HG03439 (cell line): ENCODE measurements around the gene ADAMTS12.

Experiments used
- ATAC-seq: cut with Tn5 transposase; IDR thresholded peaks from one replicate; pipeline ENCODE4 v1.9.1; 2021; ENCODE audit warnings: mild to moderate bottlenecking, moderate library complexity; ENCODE audit not compliant: unreplicated experiment

The ADAMTS12 gene

DNA sequence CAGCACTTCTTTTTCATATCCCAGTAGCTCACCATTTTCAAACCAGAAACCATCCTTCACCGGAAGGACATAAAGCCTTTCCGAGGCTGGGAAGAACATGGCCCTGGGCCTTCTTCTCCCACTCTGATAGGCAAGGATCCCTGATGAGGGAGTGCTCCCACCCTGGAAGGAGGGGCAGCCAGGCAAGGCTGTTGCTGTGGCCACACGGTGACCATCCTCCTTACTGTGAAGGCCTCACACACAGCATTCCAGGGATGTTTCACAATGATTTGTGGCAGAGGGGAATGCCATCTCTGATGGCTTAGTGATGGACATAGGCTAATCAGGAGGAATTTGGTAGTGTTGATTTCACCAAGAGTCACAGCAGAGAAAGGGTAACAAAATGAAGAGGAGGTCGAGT, 130.7 kb downstream of the ADAMTS12 start:
- no peak for ATAC-seq

DNA sequence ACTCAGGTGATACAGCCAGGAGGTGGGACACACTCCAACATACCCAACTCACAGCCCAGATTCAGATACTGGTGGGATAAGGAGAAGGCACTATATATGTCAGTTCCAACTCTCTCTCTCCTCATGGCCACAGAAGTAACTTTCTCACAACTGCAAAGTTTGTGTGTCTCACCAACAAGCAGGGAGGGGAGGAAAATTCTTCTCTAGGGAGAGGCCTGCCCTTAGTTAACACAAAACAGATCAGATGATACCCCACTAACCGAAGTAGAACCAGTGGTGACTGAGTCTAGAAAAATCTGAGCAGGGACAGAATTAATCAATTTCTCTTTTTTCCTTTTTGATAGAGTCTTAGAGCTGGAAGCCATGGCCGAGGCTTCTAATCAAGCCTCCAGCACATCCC, 133.1 kb downstream of the ADAMTS12 start:
- no peak for ATAC-seq

GRCh38 chr5:33756491-33756890, 135.3 kb downstream of the ADAMTS12 start:
- no peak for ATAC-seq

DNA sequence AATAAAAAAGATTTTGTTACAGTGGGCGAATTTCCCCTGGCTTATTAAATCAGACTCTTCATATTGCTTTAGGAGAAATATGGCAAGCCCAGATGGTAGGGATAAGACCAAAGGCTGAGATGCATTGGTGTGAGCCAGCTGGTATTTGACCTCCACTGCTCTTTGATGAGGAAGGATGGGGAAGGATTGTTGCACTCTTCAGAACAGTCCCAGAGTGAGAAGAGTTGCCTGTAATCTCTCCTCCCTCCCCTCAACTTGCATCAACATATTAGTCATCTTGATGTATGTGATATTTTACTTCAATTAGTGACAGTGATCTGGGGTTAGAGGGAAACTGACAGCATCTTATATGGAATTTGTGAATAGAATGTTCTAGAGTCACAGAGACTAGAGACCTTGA, 136.6 kb downstream of the ADAMTS12 start:
- ATAC-seq: no peak

DNA sequence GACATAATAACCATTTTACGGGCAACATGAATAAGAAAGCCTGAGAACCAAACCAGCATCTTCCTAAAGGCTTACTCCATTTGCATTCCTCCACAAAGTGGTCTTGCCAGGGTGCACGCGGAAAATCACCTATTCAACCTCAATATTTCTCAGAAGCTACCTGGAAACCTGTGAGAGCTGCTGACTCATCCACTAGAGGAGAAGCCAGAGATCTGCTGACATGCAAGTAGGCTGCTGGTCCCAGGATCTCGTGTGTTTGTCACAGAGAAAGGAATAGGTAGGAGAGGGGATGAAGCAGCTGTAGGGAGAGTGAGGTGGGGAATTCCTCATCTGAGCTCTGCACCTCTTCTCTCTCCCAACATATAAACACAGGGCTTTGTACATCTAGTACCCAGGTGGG, 138.1 kb downstream of the ADAMTS12 start:
- no peak for ATAC-seq

GRCh38 chr5:33748754-33749153, 143.0 kb downstream of the ADAMTS12 start:
- no peak for ATAC-seq

- no peak for ATAC-seq
Observed at GRCh38 chr5:33745101-33745770, 146.6 kb downstream of the ADAMTS12 start.

DNA sequence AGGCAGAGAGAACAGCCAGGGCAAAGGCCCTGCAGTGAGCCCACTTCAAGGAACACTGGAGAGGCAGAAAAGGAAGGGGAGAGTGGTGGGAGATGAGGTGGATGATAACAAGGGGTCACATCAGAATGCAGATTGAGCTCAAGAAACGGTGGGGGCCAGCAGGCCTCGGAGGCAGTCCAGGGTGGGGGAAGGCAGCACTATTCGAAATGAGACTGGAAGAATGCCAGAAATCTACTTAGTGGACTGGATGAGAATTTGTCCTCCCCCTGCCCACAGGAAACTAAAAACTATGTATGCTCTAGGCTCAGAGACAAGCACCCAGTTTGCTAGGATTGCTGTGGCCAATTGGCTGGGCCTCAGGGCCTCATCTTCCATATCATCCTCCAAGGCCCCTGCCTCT, 148.7 kb downstream of the ADAMTS12 start:
- no peak for ATAC-seq

DNA sequence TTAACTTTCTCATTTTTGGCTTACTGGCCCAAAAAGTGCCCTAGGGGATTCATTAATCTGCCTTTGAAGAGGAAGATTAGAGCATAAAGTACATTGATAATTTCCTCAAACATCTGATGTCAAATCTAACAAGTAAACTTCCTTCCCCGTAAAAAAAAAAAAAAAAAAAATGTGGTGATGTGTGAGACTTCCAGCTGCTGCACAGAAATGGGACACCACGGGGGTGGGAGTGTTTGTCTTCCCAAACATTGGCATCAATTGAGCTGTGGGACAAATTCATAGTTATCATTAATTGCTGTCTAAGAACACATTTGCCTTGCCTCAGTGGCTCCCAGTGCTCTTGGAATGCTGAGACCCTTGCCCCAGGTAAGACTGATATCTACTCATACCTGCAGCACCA, 149.6 kb downstream of the ADAMTS12 start:
- ATAC-seq: no peak

DNA sequence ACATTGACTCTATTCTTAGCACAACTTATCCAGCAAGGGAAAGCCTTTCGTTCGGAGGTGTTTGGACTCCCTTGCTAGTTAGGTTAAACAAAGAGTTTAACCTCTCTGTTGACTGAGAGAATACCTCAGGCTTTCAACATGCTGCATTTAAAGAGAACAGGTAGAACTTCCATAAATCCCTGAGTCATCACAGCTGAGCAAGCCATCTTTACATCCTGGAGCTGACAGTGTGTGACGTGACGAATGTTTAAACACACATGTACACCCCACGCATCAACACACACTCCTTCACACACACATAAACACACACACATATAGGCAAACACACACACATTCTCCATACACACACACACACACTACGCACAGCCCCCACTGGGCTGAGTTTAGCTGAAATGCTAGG, 152.8 kb downstream of the ADAMTS12 start:
- ATAC-seq: no peak

- no peak for ATAC-seq
Observed at GRCh38 chr5:33738097-33738496, 153.7 kb downstream of the ADAMTS12 start.

DNA sequence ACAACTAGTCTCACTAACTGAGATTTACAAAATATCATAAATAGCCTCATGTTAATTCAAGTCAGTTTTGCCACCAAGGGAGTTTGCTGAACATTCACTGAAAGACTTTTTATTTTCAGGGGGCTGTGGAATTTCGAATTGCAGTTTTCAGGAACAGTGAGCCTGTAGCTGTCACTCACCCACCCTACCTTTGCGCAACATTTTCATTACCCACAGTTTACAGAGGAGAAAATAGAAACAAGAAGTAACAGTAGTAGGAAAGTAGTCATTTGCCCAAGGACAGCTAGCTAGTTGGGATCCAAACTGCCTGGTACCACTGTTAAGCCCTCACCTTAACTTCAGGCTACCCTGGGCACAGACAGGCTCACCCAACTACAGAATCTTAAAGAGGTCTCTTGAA, 154.1 kb downstream of the ADAMTS12 start:
- no peak for ATAC-seq

GRCh38 chr5:33737284-33737683, 154.5 kb downstream of the ADAMTS12 start:
- ATAC-seq: no peak

GRCh38 chr5:33736510-33736909, 155.3 kb downstream of the ADAMTS12 start:
- no peak for ATAC-seq

GRCh38 chr5:33735072-33735471, 156.7 kb downstream of the ADAMTS12 start:
- ATAC-seq: no peak

DNA sequence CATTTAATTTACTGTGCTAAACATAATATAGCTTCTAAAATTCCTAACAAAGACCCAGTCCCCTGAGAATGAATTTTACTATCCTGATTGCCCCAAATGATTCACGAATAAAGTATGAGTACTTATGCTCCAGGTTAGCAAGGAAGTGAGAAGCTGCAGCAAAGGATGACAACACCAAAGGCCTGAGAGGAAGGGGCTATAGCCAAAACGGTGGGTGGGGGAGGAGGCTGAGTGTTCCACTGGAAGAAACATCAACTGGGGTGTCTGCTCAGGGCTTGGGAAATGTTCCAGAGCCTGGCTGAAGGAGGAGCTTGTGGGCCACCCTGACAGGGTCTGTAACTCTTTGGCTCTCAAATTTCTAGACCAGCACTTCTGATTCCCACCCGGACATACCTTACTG, 157.3 kb downstream of the ADAMTS12 start:
- no peak for ATAC-seq

DNA sequence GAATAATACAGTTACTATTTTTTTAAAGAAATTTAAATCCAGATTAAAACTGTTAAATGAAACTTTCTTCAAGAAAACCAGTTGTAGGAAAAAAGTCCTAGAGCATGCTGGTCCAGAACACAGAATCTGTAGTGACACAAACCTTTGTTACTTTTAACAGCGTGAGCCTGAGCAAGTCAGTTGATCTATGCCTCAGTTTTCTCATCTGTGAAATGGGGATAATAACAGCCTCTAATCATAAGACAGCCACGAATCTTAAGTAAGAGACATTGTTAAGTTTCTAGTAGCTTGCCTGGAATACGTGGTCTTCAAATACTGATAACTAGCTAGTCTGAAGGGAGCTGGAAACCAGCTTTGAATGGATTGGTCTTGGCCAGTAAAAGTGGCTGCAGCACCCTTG, 158.6 kb downstream of the ADAMTS12 start:
- ATAC-seq: no peak

DNA sequence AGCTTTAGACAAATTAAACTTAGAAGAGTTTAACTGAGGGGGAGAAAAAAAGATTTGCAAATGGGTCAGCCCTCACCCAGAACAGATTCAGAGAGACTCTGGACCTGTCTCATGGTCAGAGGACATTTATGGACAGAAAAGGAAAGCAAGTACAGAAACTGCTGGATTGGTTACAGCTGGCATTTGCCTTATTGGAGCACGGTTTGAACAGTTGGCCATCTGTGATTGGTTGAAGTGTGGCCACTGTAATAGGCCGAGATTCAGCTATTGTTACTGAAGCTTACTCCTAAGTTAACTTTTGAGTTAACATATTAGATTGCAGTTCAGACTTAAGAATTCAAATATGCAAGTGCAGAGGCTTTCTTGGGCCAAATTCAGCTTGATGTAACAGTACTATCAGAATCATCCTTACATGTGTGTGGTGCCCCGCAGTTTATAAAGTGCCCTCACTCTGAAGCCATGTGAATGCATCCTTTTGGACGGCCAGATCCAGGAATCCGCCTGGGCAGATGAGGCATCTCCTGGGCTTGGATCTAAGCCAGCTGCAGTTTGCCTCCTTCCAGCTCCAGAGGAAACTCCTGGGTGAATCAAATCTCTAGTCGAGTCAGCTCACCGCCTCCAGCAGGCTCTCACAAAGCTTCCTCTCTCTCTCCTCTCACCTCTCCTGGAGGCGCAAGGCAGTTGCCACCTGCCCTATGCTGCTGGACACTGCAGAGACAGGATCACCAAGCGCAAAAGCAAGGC, 165.2 kb downstream of the ADAMTS12 start:
- ATAC-seq: no peak

- no peak for ATAC-seq
Observed at GRCh38 chr5:33725806-33726205, 166.0 kb downstream of the ADAMTS12 start.

DNA sequence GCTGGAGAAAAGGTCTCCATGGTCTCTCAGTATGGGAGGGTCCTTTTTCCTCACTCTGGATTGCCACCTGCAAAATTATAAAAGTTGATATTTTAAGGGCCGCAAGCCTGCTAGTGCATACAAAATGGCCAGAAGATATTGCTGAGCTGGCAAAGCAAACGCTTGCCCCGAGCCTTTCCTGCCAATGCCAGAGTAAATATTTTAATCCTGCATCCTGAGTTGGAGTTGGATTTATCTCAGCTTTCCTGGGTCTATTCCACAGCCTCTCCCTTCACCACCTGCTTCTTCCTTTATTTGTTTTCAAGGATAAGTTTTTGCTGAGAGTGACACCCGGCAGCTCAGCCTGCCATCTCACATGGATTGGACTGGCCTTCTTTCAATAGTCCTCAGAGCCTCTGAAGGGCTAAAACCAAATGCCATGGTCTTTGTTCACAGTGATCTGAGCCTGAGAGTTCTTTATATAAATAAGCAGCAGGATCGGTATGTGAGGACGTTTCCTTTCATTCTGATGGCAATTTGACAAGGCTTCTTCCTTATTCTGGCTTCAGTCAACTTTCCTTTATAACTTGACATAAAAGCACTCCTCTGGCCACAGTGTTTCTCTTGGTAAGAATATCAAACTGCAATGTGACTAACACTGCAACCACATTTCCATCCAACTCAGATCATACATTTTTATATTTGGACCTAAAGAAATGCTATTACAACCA, 170.1 kb downstream of the ADAMTS12 start:
- ATAC-seq: no peak

- ATAC-seq: no peak
Observed at GRCh38 chr5:33720176-33720575, 171.6 kb downstream of the ADAMTS12 start.

GRCh38 chr5:33719769-33720168, 172.0 kb downstream of the ADAMTS12 start:
- ATAC-seq: no peak
